Fibroblast of mammary gland (primary cell): ENCODE measurements around the gene STKLD1.

Experiments
- DNase-seq: peaks from one replicate; pipeline ENCODE4 v3.0.0-alpha.2; 2010; ENCODE audit warnings: low read depth
- H3K4me3 ChIP-seq: 2 replicates; pipeline ENCODE4 v1.5.1; 2011; ENCODE audit warnings: low read depth, mild to moderate bottlenecking, low read length, moderate library complexity; ENCODE audit not compliant: control insufficient read depth
- TF ChIP-seq, protein P1 (sequence below): conservative IDR thresholded peaks from 2 replicates; pipeline ENCODE4 v1.5.1; 2011; ENCODE audit warnings: low read depth, low read length, inconsistent platforms; ENCODE audit not compliant: control insufficient read depth, insufficient read depth

The STKLD1 gene

DNA sequence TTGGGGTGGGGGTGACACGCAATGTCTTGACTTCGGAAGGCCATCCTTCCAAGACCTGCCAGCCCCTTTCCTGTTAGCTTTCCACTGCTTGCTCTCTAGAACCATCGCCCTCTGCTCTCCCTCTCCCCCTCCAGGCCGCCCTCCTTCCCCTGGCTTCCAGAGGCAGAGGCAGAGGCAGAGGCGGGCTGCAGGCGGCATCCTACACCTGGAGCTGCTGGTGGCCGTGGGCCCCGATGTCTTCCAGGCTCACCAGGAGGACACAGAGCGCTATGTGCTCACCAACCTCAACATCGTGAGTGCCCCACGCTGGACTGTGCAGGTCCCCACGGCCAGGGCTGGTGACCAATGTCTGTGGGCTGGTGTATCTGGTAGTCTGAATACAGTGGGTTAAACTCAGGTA lies 48.0 kb downstream of the STKLD1 start:
- DNase-seq, result no peak
- no peak overlapping the region for H3K4me3 ChIP-seq
- TF ChIP-seq, protein P1, sequence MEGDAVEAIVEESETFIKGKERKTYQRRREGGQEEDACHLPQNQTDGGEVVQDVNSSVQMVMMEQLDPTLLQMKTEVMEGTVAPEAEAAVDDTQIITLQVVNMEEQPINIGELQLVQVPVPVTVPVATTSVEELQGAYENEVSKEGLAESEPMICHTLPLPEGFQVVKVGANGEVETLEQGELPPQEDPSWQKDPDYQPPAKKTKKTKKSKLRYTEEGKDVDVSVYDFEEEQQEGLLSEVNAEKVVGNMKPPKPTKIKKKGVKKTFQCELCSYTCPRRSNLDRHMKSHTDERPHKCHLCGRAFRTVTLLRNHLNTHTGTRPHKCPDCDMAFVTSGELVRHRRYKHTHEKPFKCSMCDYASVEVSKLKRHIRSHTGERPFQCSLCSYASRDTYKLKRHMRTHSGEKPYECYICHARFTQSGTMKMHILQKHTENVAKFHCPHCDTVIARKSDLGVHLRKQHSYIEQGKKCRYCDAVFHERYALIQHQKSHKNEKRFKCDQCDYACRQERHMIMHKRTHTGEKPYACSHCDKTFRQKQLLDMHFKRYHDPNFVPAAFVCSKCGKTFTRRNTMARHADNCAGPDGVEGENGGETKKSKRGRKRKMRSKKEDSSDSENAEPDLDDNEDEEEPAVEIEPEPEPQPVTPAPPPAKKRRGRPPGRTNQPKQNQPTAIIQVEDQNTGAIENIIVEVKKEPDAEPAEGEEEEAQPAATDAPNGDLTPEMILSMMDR, result no peak

DNA sequence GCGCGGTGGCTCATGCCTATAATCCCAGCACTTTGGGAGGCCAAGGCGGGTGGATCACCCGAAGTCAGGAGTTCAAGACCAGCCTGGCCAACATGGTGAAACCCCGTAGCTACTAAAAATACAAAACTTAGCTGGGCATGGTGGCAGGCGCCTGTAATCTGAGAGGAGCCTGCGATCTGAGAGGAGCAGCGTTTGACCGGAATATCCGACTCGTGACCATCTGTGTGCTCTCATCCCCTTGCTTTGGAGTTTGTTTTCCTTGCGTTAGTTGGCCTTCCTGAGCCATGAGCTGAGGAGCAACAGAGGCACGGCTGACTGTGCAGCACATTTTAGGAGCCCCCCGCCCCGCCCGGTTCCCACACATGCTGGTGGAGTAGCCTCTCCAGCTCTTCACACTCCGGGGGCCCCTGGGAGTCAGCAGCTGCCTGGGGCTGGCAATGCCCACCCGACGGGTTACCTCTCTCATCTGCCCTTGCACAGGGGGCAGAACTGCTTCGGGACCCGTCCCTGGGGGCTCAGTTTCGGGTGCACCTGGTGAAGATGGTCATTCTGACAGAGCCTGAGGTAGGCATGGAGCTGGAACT lies 49.0 kb downstream of the STKLD1 start:
- TF ChIP-seq, protein P1, result no peak
- DNase-seq, result no peak
- no peak overlapping the region for H3K4me3 ChIP-seq

DNA sequence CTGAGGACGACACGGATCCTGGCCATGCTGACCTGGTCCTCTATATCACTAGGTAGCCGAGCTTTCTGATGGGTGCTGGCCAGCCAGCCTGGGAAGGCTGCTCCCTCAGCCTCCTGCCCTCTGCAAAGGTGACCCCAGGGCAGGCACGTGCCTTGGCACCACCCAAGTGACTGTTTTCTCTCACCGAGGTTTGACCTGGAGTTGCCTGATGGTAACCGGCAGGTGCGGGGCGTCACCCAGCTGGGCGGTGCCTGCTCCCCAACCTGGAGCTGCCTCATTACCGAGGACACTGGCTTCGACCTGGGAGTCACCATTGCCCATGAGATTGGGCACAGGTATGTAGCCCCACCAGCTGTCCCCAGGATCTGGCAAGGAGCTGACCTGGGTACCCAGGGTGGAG lies 49.8 kb downstream of the STKLD1 start:
- TF ChIP-seq, protein P1, result no peak
- no peak overlapping the region for H3K4me3 ChIP-seq
- no peak for DNase-seq

DNA sequence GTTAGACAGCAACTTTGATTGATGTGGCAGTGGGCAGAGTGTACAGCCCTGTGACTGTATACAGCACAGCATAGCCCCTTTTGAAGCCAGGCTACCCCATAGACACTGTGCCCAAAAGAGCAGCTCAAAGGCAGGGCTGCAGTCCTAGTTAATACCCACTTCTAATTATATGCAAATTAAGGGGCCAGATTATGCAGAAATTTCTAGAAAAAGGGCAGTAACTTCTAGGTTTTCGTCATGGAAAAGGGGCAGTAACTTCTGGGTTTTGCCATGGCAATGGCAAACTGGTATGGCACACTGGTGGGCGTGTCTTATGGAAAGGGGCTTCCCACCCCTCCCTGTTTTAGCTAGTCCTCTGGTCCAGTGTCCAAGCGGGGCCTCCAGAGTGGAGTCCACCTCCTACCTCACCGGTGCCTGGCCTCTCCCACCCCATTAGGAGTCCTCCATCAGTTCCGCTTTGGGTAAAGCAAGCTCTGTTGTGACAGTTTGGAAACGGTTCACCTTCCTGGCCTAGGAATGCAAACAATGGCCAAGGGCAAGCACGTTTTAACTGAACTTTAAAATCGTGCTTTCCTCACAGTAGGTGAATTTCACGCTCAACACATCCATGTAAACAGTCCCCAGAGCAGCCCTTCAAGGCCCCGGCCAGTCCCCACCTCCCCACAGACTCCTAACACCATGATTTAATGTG lies 51.6 kb downstream of the STKLD1 start:
- TF ChIP-seq, protein P1, result no peak
- DNase-seq, result no peak
- no peak overlapping the region for H3K4me3 ChIP-seq

DNA sequence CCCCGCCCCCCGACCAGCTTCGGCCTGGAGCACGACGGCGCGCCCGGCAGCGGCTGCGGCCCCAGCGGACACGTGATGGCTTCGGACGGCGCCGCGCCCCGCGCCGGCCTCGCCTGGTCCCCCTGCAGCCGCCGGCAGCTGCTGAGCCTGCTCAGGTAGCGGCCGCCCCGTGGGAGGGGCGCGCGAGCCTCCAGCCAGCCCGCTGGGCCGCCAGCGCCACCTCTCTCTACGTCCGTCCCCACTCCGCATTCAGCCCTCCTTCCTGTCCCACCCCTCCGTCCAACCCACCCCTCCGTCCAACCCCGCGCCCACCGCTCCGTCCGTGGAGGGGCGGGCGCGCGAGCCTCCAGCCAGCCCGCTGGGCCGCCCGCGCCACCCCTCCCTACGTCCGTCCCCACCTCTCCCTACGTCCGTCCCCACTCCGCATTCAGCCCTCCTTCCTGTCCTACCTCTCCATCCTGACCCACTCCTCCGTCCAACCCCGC lies 52.5 kb downstream of the STKLD1 start:
- TF ChIP-seq, protein P1, result no peak
- DNase-seq, result no peak
- no peak overlapping the region for H3K4me3 ChIP-seq

DNA sequence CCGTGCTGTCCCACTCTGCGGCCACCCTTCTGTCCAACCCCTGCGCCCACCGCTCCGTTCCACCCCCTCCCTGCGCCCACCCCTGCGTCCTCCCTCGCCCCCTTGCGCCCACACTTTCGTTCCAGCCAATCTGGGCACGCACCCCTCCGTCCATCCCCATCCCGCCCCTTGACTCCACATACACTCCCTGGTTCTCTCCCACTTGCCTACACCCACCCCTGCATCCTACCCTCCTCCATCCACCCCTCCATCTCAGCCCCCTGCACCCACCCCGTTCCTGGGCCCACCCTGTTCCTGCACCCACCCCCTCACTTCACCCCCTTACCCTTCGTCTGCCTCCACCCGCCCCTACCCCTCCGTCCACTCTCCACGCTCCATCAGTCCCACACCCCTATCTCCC lies 53.0 kb downstream of the STKLD1 start:
- TF ChIP-seq, protein P1, result no peak
- no peak for DNase-seq
- H3K4me3 ChIP-seq, result no peak overlapping the region

DNA sequence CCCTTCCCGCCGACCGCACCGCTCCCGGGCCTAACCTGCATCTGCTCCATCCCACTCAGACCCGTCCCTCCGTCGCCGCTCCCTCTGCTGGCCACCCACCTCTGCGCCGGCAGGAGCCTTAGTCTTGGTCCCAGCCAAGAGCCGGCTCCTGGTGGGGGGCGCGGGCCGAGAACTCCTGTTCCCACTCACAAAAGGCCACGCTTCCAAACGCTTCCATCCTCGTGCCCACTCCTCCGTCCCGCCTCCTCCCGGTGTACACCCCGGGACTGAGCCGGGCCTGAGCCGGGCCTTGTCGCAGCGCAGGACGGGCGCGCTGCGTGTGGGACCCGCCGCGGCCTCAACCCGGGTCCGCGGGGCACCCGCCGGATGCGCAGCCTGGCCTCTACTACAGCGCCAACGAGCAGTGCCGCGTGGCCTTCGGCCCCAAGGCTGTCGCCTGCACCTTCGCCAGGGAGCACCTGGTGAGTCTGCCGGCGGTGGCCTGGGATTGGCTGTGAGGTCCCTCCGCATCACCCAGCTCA lies 53.5 kb downstream of the STKLD1 start:
- DNase-seq, result no peak
- no peak overlapping the region for H3K4me3 ChIP-seq
- TF ChIP-seq, protein P1, result peak; percentile 23
